HAP-1 (cell line): ENCODE measurements around the gene PRR32.
"Not testable (repeated sequence)": the region's sequence is repeated elsewhere in the genome, so short reads cannot be mapped to it uniquely, and the experiment has no call there.

Source experiments
- DNase-seq, 2 experiments: peaks; one replicate each; pipeline ENCODE4 v3.0.0-alpha.2; 2016 to 2020; ENCODE audit warnings: low spot score in 2 of 2
- H3K27me3 ChIP-seq: fragments of 250-450 bp; sonication (Bioruptor Pico); 2 replicates; pipeline ENCODE4 v1.5.1; 2020; ENCODE audit warnings: low read depth, mild to moderate bottlenecking, moderate library complexity
- H3K36me3 ChIP-seq: fragments of 250-450 bp; sonication (Bioruptor Pico); replicated peaks from 2 replicates; pipeline ENCODE4 v1.5.1; 2020; ENCODE audit warnings: mild to moderate bottlenecking
- H3K4me1 ChIP-seq: fragments of 250-450 bp; sonication (Bioruptor Pico); 2 replicates; pipeline ENCODE4 v1.5.1; 2020; ENCODE audit warnings: mild to moderate bottlenecking
- H3K4me3 ChIP-seq: fragments of 250-450 bp; sonication (Bioruptor Pico); 2 replicates; pipeline ENCODE4 v1.5.1; 2020; ENCODE audit warnings: mild to moderate bottlenecking, moderate library complexity
- H3K9me3 ChIP-seq: fragments of 250-450 bp; sonication (Bioruptor Pico); 2 replicates; pipeline ENCODE4 v1.5.1; 2020; ENCODE audit warnings: mild to moderate bottlenecking, moderate library complexity
- in situ Hi-C: fragments of 300-500 bp; cut with MboI; formaldehyde crosslinking; loops from 3 replicates; pipeline ENCODE4 v1.14.3; 2020; ENCODE audit warnings: low sequenced_read_pairs, inconsistent platforms, mixed read lengths

The PRR32 gene

DNA sequence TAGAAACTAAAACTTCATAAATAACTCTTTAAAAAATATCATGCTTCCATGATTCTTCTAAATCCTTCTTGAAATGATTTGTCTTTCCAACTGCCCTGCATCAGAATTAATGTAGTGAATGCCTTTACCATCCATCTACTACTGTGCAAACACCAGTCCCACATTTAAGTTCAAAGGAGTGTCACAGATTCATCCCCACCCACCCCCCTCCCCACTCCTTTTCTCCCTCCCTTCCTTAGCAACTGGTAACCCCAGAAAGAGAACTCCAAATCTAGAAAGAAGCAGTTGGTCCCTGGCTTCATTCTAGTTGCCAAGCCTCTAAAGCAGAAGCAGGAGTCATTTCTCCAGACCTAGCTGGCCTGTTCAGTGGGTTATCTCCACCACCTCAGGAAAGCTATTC is at the start of gene PRR32:
Gene PRR32 (plus strand): TSS at position 301 of the 400 bp plus-strand sequence. CDS start 115 bp downstream, outside the sequence.
- no peaks in the 10 kb centered on the region for H3K4me1 ChIP-seq
- in situ Hi-C loops = no loop called here
- no peak within 1 kb of the TSS for H3K4me3 ChIP-seq

GRCh38 chrX:126770179-126770578 is 49.4 kb upstream of the PRR32 start:
- no peak overlapping the region for H3K4me3 ChIP-seq
- H3K27me3 ChIP-seq = no peaks in the 10 kb centered on the region
- peak; percentile 12 to 33 for DNase-seq
- H3K9me3 ChIP-seq = no peaks in the 10 kb centered on the region
- no peaks in the 10 kb centered on the region for H3K36me3 ChIP-seq
- in situ Hi-C loops = no loop called here
- no peaks in the 10 kb centered on the region for H3K4me1 ChIP-seq

More for the DNA sequence above, at the start of gene PRR32:
- H3K27me3 ChIP-seq = no peaks in the 10 kb centered on the region
- no peak for DNase-seq
- H3K36me3 ChIP-seq = no peaks in the 10 kb centered on the region
- H3K9me3 ChIP-seq = no peaks in the 10 kb centered on the region

GRCh38 chrX:126785539-126785938 is 34.0 kb upstream of the PRR32 start:
- H3K9me3 ChIP-seq = no peaks in the 10 kb centered on the region
- H3K36me3 ChIP-seq = no peaks in the 10 kb centered on the region
- in situ Hi-C loops = no loop called here
- DNase-seq = no peak
- no peaks in the 10 kb centered on the region for H3K4me1 ChIP-seq
- no peaks in the 10 kb centered on the region for H3K27me3 ChIP-seq
- H3K4me3 ChIP-seq = no peak overlapping the region

- Histone ChIP-seq H3K4me1 (no peaks in the 10 kb centered on the region), H3K27me3 (no peaks in the 10 kb centered on the region), H3K36me3 (no peaks in the 10 kb centered on the region), H3K4me3 (no peak overlapping the region), H3K9me3 (no peaks in the 10 kb centered on the region)
- in situ Hi-C loops = no loop called here
- no peak for DNase-seq
Measured at GRCh38 chrX:126799059-126799458, 20.5 kb upstream of the PRR32 start.

- H3K4me3 ChIP-seq, H3K4me1 ChIP-seq, DNase-seq, H3K27me3 ChIP-seq, H3K9me3 ChIP-seq, H3K36me3 ChIP-seq, in situ Hi-C loops: not testable (repeated sequence)
Measured at GRCh38 chrX:126806784-126807183, 12.7 kb upstream of the PRR32 start.

DNA sequence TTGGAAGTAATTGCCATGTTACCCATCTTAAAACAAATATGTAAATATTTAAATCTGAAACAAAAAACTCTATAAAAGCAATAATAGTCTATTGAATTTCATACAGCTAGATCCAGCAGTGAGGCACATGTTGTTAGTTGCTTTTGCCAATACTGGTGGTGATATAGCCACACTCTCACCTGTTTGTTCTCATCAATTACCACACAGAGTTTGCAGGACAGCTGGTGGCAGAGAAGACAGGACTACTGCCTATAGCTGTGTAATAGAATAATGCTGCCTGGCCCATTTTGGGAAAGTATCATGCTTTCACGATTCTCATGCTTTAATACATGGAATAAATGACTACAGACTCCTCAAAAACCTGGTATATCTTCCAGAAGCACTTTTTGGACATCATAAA is 3.7 kb upstream of the PRR32 start:
- Histone ChIP-seq H3K4me3 (no peak overlapping the region), H3K4me1 (no peaks in the 10 kb centered on the region), H3K36me3 (no peaks in the 10 kb centered on the region), H3K27me3 (no peaks in the 10 kb centered on the region), H3K9me3 (no peaks in the 10 kb centered on the region)
- in situ Hi-C loops = no loop called here
- DNase-seq = no peak

- DNase-seq = no peak
- no peaks in the 10 kb centered on the region for H3K27me3 ChIP-seq
- in situ Hi-C loops = no loop called here
- H3K36me3 ChIP-seq = no peaks in the 10 kb centered on the region
- H3K4me1 ChIP-seq = no peaks in the 10 kb centered on the region
- H3K9me3 ChIP-seq = no peaks in the 10 kb centered on the region
- no peak overlapping the region for H3K4me3 ChIP-seq
Measured at GRCh38 chrX:126820700-126821420, 1.3 kb downstream of the PRR32 start.

- in situ Hi-C loops = no loop called here
- Histone ChIP-seq H3K27me3 (no peaks in the 10 kb centered on the region), H3K36me3 (no peaks in the 10 kb centered on the region), H3K4me3 (no peak overlapping the region), H3K9me3 (no peaks in the 10 kb centered on the region), H3K4me1 (no peaks in the 10 kb centered on the region)
- no peak for DNase-seq
Measured at GRCh38 chrX:126824338-126825007, 4.9 kb downstream of the PRR32 start.

GRCh38 chrX:126825566-126826193 is 6.2 kb downstream of the PRR32 start:
- in situ Hi-C loops = no loop called here
- H3K4me1 ChIP-seq = no peaks in the 10 kb centered on the region
- no peak for DNase-seq
- no peaks in the 10 kb centered on the region for H3K36me3 ChIP-seq
- no peak overlapping the region for H3K4me3 ChIP-seq
- no peaks in the 10 kb centered on the region for H3K27me3 ChIP-seq
- no peaks in the 10 kb centered on the region for H3K9me3 ChIP-seq

GRCh38 chrX:126836186-126836585 is 16.7 kb downstream of the PRR32 start:
- Histone ChIP-seq H3K9me3 (no peaks in the 10 kb centered on the region), H3K4me1 (no peaks in the 10 kb centered on the region), H3K36me3 (no peaks in the 10 kb centered on the region), H3K27me3 (no peaks in the 10 kb centered on the region), H3K4me3 (no peak overlapping the region)
- in situ Hi-C loops = no loop called here
- no peak for DNase-seq

DNA sequence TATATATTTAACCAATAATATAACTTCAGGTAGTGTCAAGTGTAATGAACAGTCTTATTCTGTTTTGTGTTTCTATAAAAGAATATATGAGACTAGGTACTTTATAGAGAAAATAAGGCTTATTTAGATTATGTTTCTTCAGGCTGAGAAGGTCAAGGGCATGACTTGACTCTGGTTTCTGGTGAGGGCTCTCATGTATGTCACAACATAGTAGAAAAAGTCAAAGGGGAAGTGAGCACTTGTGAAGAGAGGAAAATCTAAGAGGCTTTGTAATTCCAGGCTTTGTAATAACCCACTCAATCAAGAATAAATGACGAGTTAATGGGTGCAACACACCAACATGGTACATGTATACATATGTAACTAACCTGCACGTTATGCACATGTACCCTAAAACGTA is 27.6 kb downstream of the PRR32 start:
- Histone ChIP-seq H3K36me3 (no peaks in the 10 kb centered on the region), H3K9me3 (no peaks in the 10 kb centered on the region), H3K27me3 (no peaks in the 10 kb centered on the region), H3K4me3 (no peak overlapping the region), H3K4me1 (no peaks in the 10 kb centered on the region)
- DNase-seq = no peak
- in situ Hi-C loops = no loop called here

GRCh38 chrX:126855839-126856524 is 36.5 kb downstream of the PRR32 start:
- in situ Hi-C loops = no loop called here
- Histone ChIP-seq H3K27me3 (no peaks in the 10 kb centered on the region), H3K4me3 (no peak overlapping the region), H3K36me3 (no peaks in the 10 kb centered on the region), H3K9me3 (no peaks in the 10 kb centered on the region), H3K4me1 (no peaks in the 10 kb centered on the region)
- no peak for DNase-seq
